ENCODE measurements around the gene CIAO2A.

DNA sequence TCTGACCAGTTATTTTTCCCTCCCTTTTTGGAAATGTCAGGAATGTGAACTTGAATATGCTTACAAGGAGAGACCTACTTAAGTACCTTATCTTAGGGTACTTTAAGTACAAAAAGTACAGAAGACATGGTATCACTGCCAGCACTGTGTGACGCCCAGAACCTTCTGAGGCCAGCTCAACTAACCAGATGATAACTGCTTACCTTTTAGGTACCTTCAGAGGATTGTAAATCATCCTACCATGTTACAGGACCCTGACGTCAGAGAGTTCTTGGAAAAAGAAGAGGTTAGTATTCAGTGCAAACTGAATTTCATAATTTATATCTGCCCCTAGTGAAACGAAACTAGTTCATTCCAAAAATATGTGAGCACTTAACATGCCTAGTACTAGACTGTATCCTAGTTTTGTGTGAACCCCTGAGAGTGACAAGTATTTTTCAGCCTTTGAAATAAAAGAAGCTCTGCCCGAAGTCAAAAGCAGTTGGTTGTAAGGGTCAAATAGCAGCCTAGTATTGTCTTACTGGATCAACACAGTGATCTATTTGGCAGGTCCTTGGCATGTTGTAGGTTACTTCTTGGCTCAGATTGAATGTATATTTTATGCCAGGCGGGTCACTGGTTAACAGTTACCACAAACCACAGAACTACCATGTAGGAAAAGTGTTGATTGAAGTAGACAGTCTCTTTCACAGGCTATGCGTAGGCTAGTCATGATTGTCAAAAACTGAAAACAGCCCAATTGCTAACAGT, 34.1 kb upstream of the CIAO2A start:
- TF ChIP-seq, protein P1, sequence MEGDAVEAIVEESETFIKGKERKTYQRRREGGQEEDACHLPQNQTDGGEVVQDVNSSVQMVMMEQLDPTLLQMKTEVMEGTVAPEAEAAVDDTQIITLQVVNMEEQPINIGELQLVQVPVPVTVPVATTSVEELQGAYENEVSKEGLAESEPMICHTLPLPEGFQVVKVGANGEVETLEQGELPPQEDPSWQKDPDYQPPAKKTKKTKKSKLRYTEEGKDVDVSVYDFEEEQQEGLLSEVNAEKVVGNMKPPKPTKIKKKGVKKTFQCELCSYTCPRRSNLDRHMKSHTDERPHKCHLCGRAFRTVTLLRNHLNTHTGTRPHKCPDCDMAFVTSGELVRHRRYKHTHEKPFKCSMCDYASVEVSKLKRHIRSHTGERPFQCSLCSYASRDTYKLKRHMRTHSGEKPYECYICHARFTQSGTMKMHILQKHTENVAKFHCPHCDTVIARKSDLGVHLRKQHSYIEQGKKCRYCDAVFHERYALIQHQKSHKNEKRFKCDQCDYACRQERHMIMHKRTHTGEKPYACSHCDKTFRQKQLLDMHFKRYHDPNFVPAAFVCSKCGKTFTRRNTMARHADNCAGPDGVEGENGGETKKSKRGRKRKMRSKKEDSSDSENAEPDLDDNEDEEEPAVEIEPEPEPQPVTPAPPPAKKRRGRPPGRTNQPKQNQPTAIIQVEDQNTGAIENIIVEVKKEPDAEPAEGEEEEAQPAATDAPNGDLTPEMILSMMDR (IDR thresholded peaks at IDR 0.05): no peak
- no peak for TF ChIP-seq EP300 (IDR thresholded peaks at IDR 0.05)
